ENCODE measurements around the gene ELF2. TPM values are rescaled to one million over a fixed set of nuclear protein-coding genes. Genes with fewer than 3 reads are reported as not detected.
A peak's percentile ranks its signal among the peaks of the same experiment; 100 is the strongest.

The ELF2 gene
- total and polyA plus RNA-seq, 2 of the 8 experiments (the other 6 are each of a cell fraction or from before 2014, with no cell fraction given), result 21.1 to 44.3 TPM

- no peak overlapping the region for H2AK5ac ChIP-seq (ENCODE audit: low read depth, low read length)
- H2AFZ ChIP-seq (ENCODE audit: low read length), result no peak overlapping the region
- peak overlapping the region; percentile 55 for H2BK12ac ChIP-seq (ENCODE audit: low read depth, low read length)
- ChIA-PET CTCF (ENCODE audit: partially characterized antibody) (interaction anchor here (0.6 to 1.4 kb wide), 5 partner anchors 18 to 146 kb away, joined by 3 to 6 read pairs (median 3); no protein-coding TSS in a partner anchor), POLR2A (ENCODE audit: partially characterized antibody) (interaction anchor here (0.5 to 5.1 kb wide), 10 partner anchors 8 to 1269 kb away, joined by 3 to 44 read pairs (median 4); partner anchors contain the start of genes NAA15 and NDUFC1)
- H4K8ac ChIP-seq (ENCODE audit: extremely low read depth, insufficient read depth, low read length), result peak overlapping the region; percentile 99; the same call in 1 of the 2 replicates
- peak overlapping the region; percentile 81; the same call in 1 of the 2 replicates for H3K27ac ChIP-seq (ENCODE audit: low read depth, low read length)
- peaks cover 5 to 6% of the 10 kb centered on the region in 2 experiments for H4K20me1 ChIP-seq (replicated peaks in 1 of 2; ENCODE audit: control insufficient read depth in 1 of 2, insufficient read depth in 2 of 2, low read length in 2 of 2)
- H3K4me1 ChIP-seq (replicated peaks in 1 of 4; ENCODE audit: control insufficient read depth in 3 of 4, insufficient read depth in 4 of 4, low read length in 3 of 4), result peaks cover 0 to 22% (median 7%) of the 10 kb centered on the region in 4 experiments; a peak in 4 of 7 replicates
- H3K14ac ChIP-seq (ENCODE audit: insufficient read length), result no peak overlapping the region
- H3K9ac ChIP-seq (replicated peaks in 1 of 4; ENCODE audit: extremely low read depth in 1 of 4, low read depth in 3 of 4, low read length in 3 of 4), result peak overlapping the region in 3 of 4 experiments; percentile 72 to 85 (median 76); a peak in 6 of 7 replicates
- peak overlapping the region; percentile 92 for H3K18ac ChIP-seq (ENCODE audit: extremely low read depth, low read length)
- FAIRE-seq, result no peak
- no peak overlapping the region for H2BK15ac ChIP-seq (ENCODE audit: low read length)
- peaks cover 4 to 52% of the 10 kb centered on the region in 2 experiments; a peak in 3 of 4 replicates for H3K79me2 ChIP-seq (ENCODE audit: control insufficient read depth in 1 of 2, insufficient read depth in 2 of 2, low read length in 2 of 2)
- 3% methylated on average over 26 of the region's 26 CpGs; no CpG with 5 or more reads in 1 of the 2 experiments for WGBS, 2 experiments (ENCODE audit: extremely low coverage in 1 of 2, insufficient coverage in 1 of 2, insufficient read length in 1 of 2, insufficient replicate concordance in 2 of 2, low coverage in 1 of 2, low lambda C conversion rate in 2 of 2, missing lambda C conversion rate in 1 of 2)
- peak overlapping the region; percentile 68 to 97 (median 95) for H3K4me3 ChIP-seq (ENCODE audit: extremely low read depth in 1 of 4, insufficient read depth in 2 of 4, low read depth in 3 of 4, low read length in 4 of 4)
- no peak overlapping the region for H3K23ac ChIP-seq (ENCODE audit: insufficient read length)
- H3K4ac ChIP-seq (replicated peaks; ENCODE audit: insufficient read length, low read depth, low read length), result no peak overlapping the region
- H3K79me1 ChIP-seq (ENCODE audit: low read depth, low read length), result 0 out of 2 replicates have a peak, but pooled peaks cover 3% of the 10 kb centered on the region
- peak overlapping the region; percentile 86 to 91 for H3K4me2 ChIP-seq (ENCODE audit: insufficient read depth in 1 of 2, low read depth in 2 of 2, low read length in 2 of 2)
- peak overlapping the region; percentile 34 for H4K5ac ChIP-seq (ENCODE audit: insufficient read length, low read depth, low read length)
- no peak overlapping the region for H2BK120ac ChIP-seq (replicated peaks; ENCODE audit: low read depth, low read length)
- H3K56ac ChIP-seq (replicated peaks; ENCODE audit: insufficient read length, low read depth, low read length), result no peak overlapping the region
- no peaks in the 10 kb centered on the region for H3K36me3 ChIP-seq (ENCODE audit: control insufficient read depth in 2 of 4, insufficient read depth in 4 of 4, low read length in 3 of 4)
- peaks cover 0 to 2% (median 0%) of the 10 kb centered on the region in 4 experiments; a peak in 1 of 7 replicates for H3K27me3 ChIP-seq (replicated peaks in 1 of 4; ENCODE audit: control insufficient read depth in 3 of 4, extremely low read depth in 1 of 4, insufficient read depth in 3 of 4, low read length in 3 of 4)
- no peak overlapping the region for H2BK20ac ChIP-seq (ENCODE audit: low read length)
- no peak for DNase-seq (ENCODE audit: low read depth in 1 of 2, low spot score in 2 of 2)
- H3K23me2 ChIP-seq (ENCODE audit: low read depth, low read length), result peaks cover 16% of the 10 kb centered on the region
- H3K9me3 ChIP-seq (ENCODE audit: insufficient read depth in 2 of 2, low read depth in 1 of 2, low read length in 1 of 2), result no peaks in the 10 kb centered on the region
- H2BK5ac ChIP-seq (ENCODE audit: low read depth, low read length), result peak overlapping the region; percentile 55; the same call in 1 of the 2 replicates
- peak overlapping the region; percentile 77 for H4K91ac ChIP-seq (replicated peaks; ENCODE audit: insufficient read length, low read length)
- TF ChIP-seq POLR2A (IDR thresholded peaks at IDR 0.05; ENCODE audit: control extremely low read depth in 1 of 2, low read depth in 2 of 2, low read length in 2 of 2), result peak in 1 of 2 experiments; percentile 57; a peak in 1 of 3 replicates
Measured at GRCh38 chr4:139175646-139176301, 1.2 kb downstream of the ELF2 start.
